ENCODE results near the gene BRINP3. TPM values are rescaled to one million over a fixed set of nuclear protein-coding genes. Genes with fewer than 3 reads are reported as not detected.

BRINP3 gene
- total RNA-seq, 1 donor from 2014 or later = not detected

- no peak overlapping the region for H3K4me3 Mint-ChIP-seq
- peaks cover 5% of the 10 kb centered on the region for H3K9me3 Mint-ChIP-seq
- DNase-seq (no peak), ATAC-seq (ENCODE audit: low read depth) (no peak)
- no peaks in the 10 kb centered on the region for H3K36me3 Mint-ChIP-seq (ENCODE audit: low read depth)
- H3K27ac Mint-ChIP-seq = no peak overlapping the region
- ChIA-PET POLR2A (no interaction called here), CTCF (no interaction called here)
- H3K27me3 Mint-ChIP-seq = no peaks in the 10 kb centered on the region
- no peak for TF ChIP-seq CTCF (IDR thresholded peaks at IDR 0.05)
- no peaks in the 10 kb centered on the region for H3K4me1 Mint-ChIP-seq
- intact Hi-C loops (cut with micrococcal nuclease) = no loop called here
Measured at GRCh38 chr1:190068304-190068703, 409.4 kb downstream of the BRINP3 start.

- Mint-ChIP-seq H3K36me3 (ENCODE audit: low read depth) (no peaks in the 10 kb centered on the region), H3K4me1 (no peaks in the 10 kb centered on the region), H3K4me3 (no peak overlapping the region), H3K27me3 (no peaks in the 10 kb centered on the region), H3K9me3 (peaks cover 5% of the 10 kb centered on the region), H3K27ac (no peak overlapping the region)
- TF ChIP-seq CTCF (IDR thresholded peaks at IDR 0.05) = no peak
- ChIA-PET CTCF (no interaction called here), POLR2A (no interaction called here)
- ATAC-seq (ENCODE audit: low read depth) (no peak), DNase-seq (no peak)
- intact Hi-C loops (cut with micrococcal nuclease) = no loop called here
Measured at GRCh38 chr1:190067592-190067991, 410.1 kb downstream of the BRINP3 start.

- no peak for TF ChIP-seq CTCF (IDR thresholded peaks at IDR 0.05)
- Mint-ChIP-seq H3K36me3 (ENCODE audit: low read depth) (no peaks in the 10 kb centered on the region), H3K27me3 (no peaks in the 10 kb centered on the region), H3K4me1 (no peaks in the 10 kb centered on the region), H3K27ac (no peak overlapping the region), H3K4me3 (no peak overlapping the region), H3K9me3 (peaks cover 6% of the 10 kb centered on the region)
- intact Hi-C loops (cut with micrococcal nuclease) = no loop called here
- POLR2A ChIA-PET = no interaction called here
- no peak for DNase-seq
- CTCF ChIA-PET = no interaction called here
- ATAC-seq (ENCODE audit: low read depth) = no peak
Measured at GRCh38 chr1:190066011-190066410, 411.7 kb downstream of the BRINP3 start.

GRCh38 chr1:190049314-190049713 is 428.4 kb downstream of the BRINP3 start:
- no peaks in the 10 kb centered on the region for H3K36me3 Mint-ChIP-seq (ENCODE audit: low read depth)
- peaks cover 10% of the 10 kb centered on the region for H3K9me3 Mint-ChIP-seq
- POLR2A ChIA-PET = no interaction called here
- intact Hi-C loops (cut with micrococcal nuclease) = no loop called here
- DNase-seq (no peak), ATAC-seq (ENCODE audit: low read depth) (no peak)
- CTCF ChIA-PET = no interaction called here
- no peak overlapping the region for H3K27ac Mint-ChIP-seq
- no peak overlapping the region for H3K4me3 Mint-ChIP-seq
- no peaks in the 10 kb centered on the region for H3K27me3 Mint-ChIP-seq
- TF ChIP-seq CTCF (IDR thresholded peaks at IDR 0.05) = no peak
- no peaks in the 10 kb centered on the region for H3K4me1 Mint-ChIP-seq
